Mucosa of descending colon (tissue), 3 donors: ENCODE measurements around the gene PCTP. TPM values are rescaled to one million over a fixed set of nuclear protein-coding genes. Genes with fewer than 3 reads are reported as not detected.

Source experiments
- ATAC-seq: fragments of 200-7000 bp; cut with Tn5 transposase; one replicate; pipeline ENCODE4 v1.9.1; 2020; ENCODE audit warnings: mild to moderate bottlenecking, moderate library complexity
- DNase-seq, 3 donors: peaks; one replicate each; pipeline ENCODE4 v3.0.0-alpha.2; 2020
- H3K36me3 ChIP-seq: fragments of 200-600 bp; one replicate; pipeline ENCODE4 v1.8.0; 2021; ENCODE audit warnings: low read depth, mild to moderate bottlenecking
- H3K4me1 ChIP-seq: fragments of 200-600 bp; one replicate; pipeline ENCODE4 v1.8.0; 2021; ENCODE audit warnings: low read depth, mild to moderate bottlenecking
- H3K4me3 ChIP-seq: fragments of 200-600 bp; one replicate; pipeline ENCODE4 v1.8.0; 2021; ENCODE audit warnings: mild to moderate bottlenecking
- H3K9me3 ChIP-seq: fragments of 200-600 bp; one replicate; pipeline ENCODE4 v1.8.0; 2021; ENCODE audit warnings: mild to moderate bottlenecking
- CTCF ChIP-seq: fragments of 200-600 bp; IDR thresholded peaks from one replicate; pipeline ENCODE4 v1.8.0; 2022; ENCODE audit warnings: antibody characterized with exemption, mild to moderate bottlenecking
- intact Hi-C, 2 donors: fragments of 100-400 bp; cut with DNase I in 1 of 2; cut with micrococcal nuclease in 1 of 2; formaldehyde crosslinking; loops; one replicate each; pipeline versions ENCODE4 v1.11.0 to v1.11.1; 2022; cut with DNase I, micrococcal nuclease
- total RNA-seq, 3 donors: library from RNA; stranded (reverse); fragmentation: NEBNext Ultra II Directional in 2 of 3; extraction: Animal tissue kit (Norgen Biotek cat#: 25700) in 2 of 3; gene quantifications; one replicate each; pipeline versions ENCODE4 v1.2.1 to v1.2.4, GENCODE V29; 2021 to 2023
- donor health status: DM: no; HTN: no; CAD: no; lungs with moderate emphysema.
- donor health status: DM: no; HTN: no; CAD: no.
- donor health status: DM: no; HTN: yes; CAD: no.

PCTP gene
- total RNA-seq, 3 donors from 2014 or later = 25.8 to 41.2 (median 28.6) TPM

GRCh38 chr17:55806745-55807495 is 56.1 kb downstream of the PCTP start:
- Histone ChIP-seq H3K36me3 (no peaks in the 10 kb centered on the region), H3K4me1 (no peaks in the 10 kb centered on the region), H3K4me3 (no peak overlapping the region), H3K9me3 (peaks cover 2% of the 10 kb centered on the region)
- no peak for DNase-seq
- intact Hi-C loops = no loop called here
- no peak for TF ChIP-seq CTCF
- no peak for ATAC-seq

DNA sequence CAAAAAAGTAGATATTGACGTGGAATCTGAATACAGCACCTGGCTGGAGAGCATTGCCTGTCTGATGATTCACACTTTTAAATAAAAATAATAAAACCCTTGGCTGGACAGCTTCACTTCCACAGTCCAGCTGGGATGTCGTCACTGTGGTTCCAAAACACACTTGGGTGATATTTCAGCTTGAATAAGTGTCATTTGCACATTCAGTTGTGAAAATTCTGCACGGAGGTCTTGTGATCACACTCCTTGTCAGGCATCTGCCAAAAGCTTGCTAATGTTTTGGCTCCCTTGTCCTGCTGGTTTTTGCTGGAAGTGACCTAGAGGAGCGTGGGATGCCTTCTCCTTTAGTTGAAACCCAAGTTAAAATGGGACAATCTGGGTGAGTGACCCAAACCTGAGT is 60.7 kb downstream of the PCTP start:
- Histone ChIP-seq H3K4me1 (no peaks in the 10 kb centered on the region), H3K9me3 (no peaks in the 10 kb centered on the region), H3K4me3 (no peak overlapping the region), H3K36me3 (no peaks in the 10 kb centered on the region)
- ATAC-seq (no peak), DNase-seq (no peak)
- intact Hi-C loops = no loop called here
- TF ChIP-seq CTCF = no peak

- Histone ChIP-seq H3K4me3 (no peak overlapping the region), H3K36me3 (no peaks in the 10 kb centered on the region), H3K9me3 (no peaks in the 10 kb centered on the region), H3K4me1 (no peaks in the 10 kb centered on the region)
- DNase-seq = no peak
- TF ChIP-seq CTCF = no peak
- intact Hi-C loops = no loop called here
- ATAC-seq = no peak
Observed at GRCh38 chr17:55812323-55812722, 61.5 kb downstream of the PCTP start.

- ATAC-seq (no peak), DNase-seq (no peak)
- Histone ChIP-seq H3K4me3 (no peak overlapping the region), H3K4me1 (no peaks in the 10 kb centered on the region), H3K36me3 (no peaks in the 10 kb centered on the region), H3K9me3 (no peaks in the 10 kb centered on the region)
- intact Hi-C loops = no loop called here
- no peak for TF ChIP-seq CTCF
Observed at GRCh38 chr17:55813944-55814343, 63.1 kb downstream of the PCTP start.

DNA sequence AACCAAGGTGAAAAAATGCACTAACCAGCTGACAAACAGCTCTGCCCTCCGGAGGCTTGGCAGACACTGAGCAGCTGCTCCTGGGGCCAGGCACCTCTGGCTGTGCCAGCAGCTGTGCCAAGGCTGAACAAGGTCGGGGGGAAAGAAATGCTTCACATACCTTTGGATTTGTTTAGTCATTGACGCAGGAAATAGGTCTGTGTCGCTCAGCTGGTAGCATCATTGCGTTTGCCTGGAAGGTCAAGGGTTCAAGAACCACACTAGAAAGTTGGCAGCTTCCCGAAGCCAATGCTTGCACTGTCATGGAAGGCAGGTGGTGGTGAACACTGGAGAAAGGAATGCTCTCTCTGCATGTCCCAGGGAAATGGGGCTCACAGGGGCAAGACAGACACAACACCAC is 63.5 kb downstream of the PCTP start:
- Histone ChIP-seq H3K4me3 (no peak overlapping the region), H3K36me3 (no peaks in the 10 kb centered on the region), H3K9me3 (no peaks in the 10 kb centered on the region), H3K4me1 (no peaks in the 10 kb centered on the region)
- ATAC-seq (no peak), DNase-seq (no peak)
- TF ChIP-seq CTCF = no peak
- intact Hi-C loops = no loop called here
